Ovary (tissue), 3 donors: Measurements from ENCODE around the gene ARHGEF25.

ENCODE experiments used
- CTCF ChIP-seq, 3 donors: fragments of 450-650 bp in 2 of 3; fragments of 200-600 bp in 1 of 3; IDR thresholded peaks; one replicate each; pipeline versions ENCODE4 v1.5.1 to v1.8.0; 2016 to 2022; ENCODE audit warnings: antibody characterized with exemption in 3 of 3, mild to moderate bottlenecking in 1 of 3
- EP300 ChIP-seq: sonication (generic); formaldehyde crosslinking; IDR thresholded peaks from one replicate; pipeline ENCODE4 v1.6.1; 2017; ENCODE audit warnings: antibody characterized with exemption
- POLR2A ChIP-seq: fragments of 450-650 bp; IDR thresholded peaks from one replicate; pipeline ENCODE4 v1.6.1; 2017; ENCODE audit warnings: antibody characterized with exemption, mild to moderate bottlenecking, moderate library complexity
- donor health status: DM: no; HTN: no; CAD: no.

GRCh38 chr12:57590864-57591781, 20.1 kb upstream of the ARHGEF25 start, which contains the start of gene PIP4K2C:
- TF ChIP-seq CTCF (IDR thresholded peaks at IDR 0.05) (no peak), EP300 (no peak), POLR2A (no peak)
